WTC11 (cell line): Measurements from ENCODE around the gene NPW. TPM values are rescaled to one million over a fixed set of nuclear protein-coding genes. Genes with fewer than 3 reads are reported as not detected.

Experiments
- ATAC-seq: fragments of 200-7000 bp; cut with Tn5 transposase; 2 replicates; pipeline ENCODE4 v1.10.0; 2021; ENCODE audit warnings: mild to moderate bottlenecking, moderate library complexity
- CTCF ChIA-PET: fragments of 300-600 bp; sonication (Branson Sonifier 250); formaldehyde crosslinking; loops from one replicate; lab custom pipeline; 2021; ENCODE audit warnings: antibody characterized with exemption; lab: Charles Lee
- POLR2A ChIA-PET: fragments of 350-600 bp; sonication (Branson Sonifier 250); formaldehyde crosslinking; loops from one replicate; lab custom pipeline; 2021; ENCODE audit warnings: antibody characterized with exemption; lab: Charles Lee
- DNase-seq: peaks from one replicate; pipeline ENCODE4 v3.0.0; 2021; ENCODE audit warnings: low spot score
- H3K27ac Mint-ChIP-seq: 2 replicates; pipeline ENCODE4 v1.8.0; 2021; ENCODE audit warnings: mixed read lengths
- H3K27me3 Mint-ChIP-seq: 2 replicates; pipeline ENCODE4 v1.8.0; 2021; ENCODE audit warnings: low read depth, mild to moderate bottlenecking, moderate library complexity, mixed read lengths
- H3K36me3 Mint-ChIP-seq: 2 replicates; pipeline ENCODE4 v1.8.0; 2021; ENCODE audit warnings: mixed read lengths
- H3K4me1 Mint-ChIP-seq: 2 replicates; pipeline ENCODE4 v1.8.0; 2022; ENCODE audit warnings: mixed read lengths
- H3K4me3 Mint-ChIP-seq: 2 replicates; pipeline ENCODE4 v1.8.0; 2021; ENCODE audit warnings: mild to moderate bottlenecking, moderate library complexity, mixed read lengths
- H3K9me3 Mint-ChIP-seq: 2 replicates; pipeline ENCODE4 v1.8.0; 2021; ENCODE audit warnings: mixed read lengths
- FOXJ3 ChIP-seq: sonication (generic); formaldehyde crosslinking; IDR thresholded peaks from 2 replicates; pipeline ENCODE4 v1.9.0; 2021; ENCODE audit warnings: missing genetic modification reagents, mild to moderate bottlenecking, borderline replicate concordance
- FOXK1 ChIP-seq: sonication (generic); formaldehyde crosslinking; IDR thresholded peaks from 2 replicates; pipeline ENCODE4 v1.8.0; 2022; ENCODE audit warnings: mild to moderate bottlenecking, moderate library complexity, missing genetic modification reagents
- IRF1 ChIP-seq: sonication (generic); formaldehyde crosslinking; IDR thresholded peaks from 2 replicates; pipeline ENCODE4 v1.8.0; 2023; ENCODE audit warnings: missing genetic modification reagents
- JAZF1 ChIP-seq: fragments of 250-450 bp; sonication (Bioruptor Pico); IDR thresholded peaks from 2 replicates; pipeline ENCODE4 v1.9.0; 2021; ENCODE audit warnings: moderate library complexity, mild to moderate bottlenecking, inconsistent platforms
- MAX ChIP-seq: sonication (generic); formaldehyde crosslinking; IDR thresholded peaks from 2 replicates; pipeline ENCODE4 v1.8.0; 2022; ENCODE audit warnings: mild to moderate bottlenecking, missing genetic modification reagents
- MXD4 ChIP-seq: fragments of 250-450 bp; sonication (Bioruptor Pico); IDR thresholded peaks from 2 replicates; pipeline ENCODE4 v1.8.0; 2021; ENCODE audit warnings: mild to moderate bottlenecking, moderate library complexity, borderline replicate concordance
- ZNF121 ChIP-seq: sonication (generic); formaldehyde crosslinking; IDR thresholded peaks from 2 replicates; pipeline ENCODE4 v1.8.0; 2023; ENCODE audit warnings: missing genetic modification reagents
- ZNF138 ChIP-seq: sonication (generic); formaldehyde crosslinking; conservative IDR thresholded peaks from 2 replicates; pipeline ENCODE4 v1.8.1; 2022; ENCODE audit warnings: mild to moderate bottlenecking, moderate library complexity, missing genetic modification reagents
- ZNF281 ChIP-seq: sonication (generic); formaldehyde crosslinking; IDR thresholded peaks from 2 replicates; pipeline ENCODE4 v1.8.0; 2023; ENCODE audit warnings: mild to moderate bottlenecking, missing genetic modification reagents
- total RNA-seq: library from RNA; stranded (reverse); gene quantifications from 3 replicates; pipeline ENCODE4 v1.2.3, GENCODE V29; 2021
- TF ChIP-seq, protein P1 (sequence below): fragments of 250-450 bp; sonication (Bioruptor Pico); IDR thresholded peaks from 2 replicates; pipeline ENCODE4 v1.9.0; 2021; ENCODE audit warnings: mild to moderate bottlenecking, borderline replicate concordance

The NPW gene
- total RNA-seq, 1 experiment from 2014 or later: 15.2 TPM

GRCh38 chr16:2007081-2007836, 12.3 kb upstream of the NPW start:
- Mint-ChIP-seq H3K27ac (peak overlapping the region; percentile 65; the same call in 1 of the 2 replicates), H3K9me3 (no peaks in the 10 kb centered on the region), H3K36me3 (peaks cover 9% of the 10 kb centered on the region), H3K4me3 (peak overlapping the region; percentile 71), H3K4me1 (peaks cover 39% of the 10 kb centered on the region), H3K27me3 (no peaks in the 10 kb centered on the region)
- no peak for DNase-seq
- CTCF ChIA-PET: interaction anchor here (0.7 to 1.5 kb wide), 2 partner anchors 10 to 15 kb away, joined by 3 read pairs; no protein-coding TSS in a partner anchor
- POLR2A ChIA-PET: no interaction called here
- no peak for TF ChIP-seq JAZF1 (CRISPR knock-in tag)
- no peak for TF ChIP-seq ZNF281 (CRISPR knock-in tag)
- TF ChIP-seq FOXK1 (CRISPR knock-in tag): no peak
- no peak for TF ChIP-seq MAX (CRISPR knock-in tag)
- TF ChIP-seq ZNF121 (CRISPR knock-in tag): no peak
- no peak for ATAC-seq

- Mint-ChIP-seq H3K9me3 (no peaks in the 10 kb centered on the region), H3K27ac (no peak overlapping the region), H3K4me1 (peaks cover 39% of the 10 kb centered on the region), H3K36me3 (peaks cover 5% of the 10 kb centered on the region; the same call in 1 of the 2 replicates), H3K4me3 (peak overlapping the region; percentile 71), H3K27me3 (no peaks in the 10 kb centered on the region)
- POLR2A ChIA-PET: no interaction called here
- CTCF ChIA-PET: interaction anchor here (0.7 to 1.8 kb wide), 3 partner anchors 9 to 82 kb away, joined by 3 to 6 read pairs (median 3); no protein-coding TSS in a partner anchor
- no peak for ATAC-seq
- DNase-seq: no peak
- TF ChIP-seq ZNF138 (CRISPR knock-in tag) (no peak), MXD4 (no peak)
- TF ChIP-seq, protein P1, sequence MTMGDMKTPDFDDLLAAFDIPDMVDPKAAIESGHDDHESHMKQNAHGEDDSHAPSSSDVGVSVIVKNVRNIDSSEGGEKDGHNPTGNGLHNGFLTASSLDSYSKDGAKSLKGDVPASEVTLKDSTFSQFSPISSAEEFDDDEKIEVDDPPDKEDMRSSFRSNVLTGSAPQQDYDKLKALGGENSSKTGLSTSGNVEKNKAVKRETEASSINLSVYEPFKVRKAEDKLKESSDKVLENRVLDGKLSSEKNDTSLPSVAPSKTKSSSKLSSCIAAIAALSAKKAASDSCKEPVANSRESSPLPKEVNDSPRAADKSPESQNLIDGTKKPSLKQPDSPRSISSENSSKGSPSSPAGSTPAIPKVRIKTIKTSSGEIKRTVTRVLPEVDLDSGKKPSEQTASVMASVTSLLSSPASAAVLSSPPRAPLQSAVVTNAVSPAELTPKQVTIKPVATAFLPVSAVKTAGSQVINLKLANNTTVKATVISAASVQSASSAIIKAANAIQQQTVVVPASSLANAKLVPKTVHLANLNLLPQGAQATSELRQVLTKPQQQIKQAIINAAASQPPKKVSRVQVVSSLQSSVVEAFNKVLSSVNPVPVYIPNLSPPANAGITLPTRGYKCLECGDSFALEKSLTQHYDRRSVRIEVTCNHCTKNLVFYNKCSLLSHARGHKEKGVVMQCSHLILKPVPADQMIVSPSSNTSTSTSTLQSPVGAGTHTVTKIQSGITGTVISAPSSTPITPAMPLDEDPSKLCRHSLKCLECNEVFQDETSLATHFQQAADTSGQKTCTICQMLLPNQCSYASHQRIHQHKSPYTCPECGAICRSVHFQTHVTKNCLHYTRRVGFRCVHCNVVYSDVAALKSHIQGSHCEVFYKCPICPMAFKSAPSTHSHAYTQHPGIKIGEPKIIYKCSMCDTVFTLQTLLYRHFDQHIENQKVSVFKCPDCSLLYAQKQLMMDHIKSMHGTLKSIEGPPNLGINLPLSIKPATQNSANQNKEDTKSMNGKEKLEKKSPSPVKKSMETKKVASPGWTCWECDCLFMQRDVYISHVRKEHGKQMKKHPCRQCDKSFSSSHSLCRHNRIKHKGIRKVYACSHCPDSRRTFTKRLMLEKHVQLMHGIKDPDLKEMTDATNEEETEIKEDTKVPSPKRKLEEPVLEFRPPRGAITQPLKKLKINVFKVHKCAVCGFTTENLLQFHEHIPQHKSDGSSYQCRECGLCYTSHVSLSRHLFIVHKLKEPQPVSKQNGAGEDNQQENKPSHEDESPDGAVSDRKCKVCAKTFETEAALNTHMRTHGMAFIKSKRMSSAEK: no peak
Measured at GRCh38 chr16:2008009-2008526, 11.5 kb upstream of the NPW start.

DNA sequence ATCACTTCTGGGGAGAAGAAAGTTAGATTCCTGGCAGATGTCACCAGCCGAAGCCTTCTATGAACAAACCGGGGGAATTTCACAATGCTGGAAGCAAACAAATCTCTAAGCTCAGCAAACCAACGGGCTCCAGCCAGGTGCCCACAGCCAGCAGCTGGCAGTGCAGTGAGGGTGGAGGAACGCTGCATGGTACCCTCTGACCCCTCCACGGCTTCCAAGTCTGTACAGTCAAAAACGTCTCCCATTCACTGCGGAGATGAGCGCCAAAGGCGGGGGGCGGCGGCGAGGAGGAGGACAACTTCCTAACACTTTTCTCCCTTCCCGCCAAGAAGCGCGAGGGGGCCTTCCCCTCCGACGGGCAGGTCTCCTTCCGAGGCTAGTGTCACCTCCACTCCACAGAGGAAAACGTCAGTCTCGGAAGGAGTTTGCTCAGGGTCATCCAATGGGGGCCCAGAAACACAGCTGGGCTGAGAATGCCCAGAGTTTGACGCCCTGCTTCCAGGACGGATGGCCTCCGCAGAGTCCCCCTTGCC, 10.9 kb upstream of the NPW start:
- Mint-ChIP-seq H3K4me3 (peak overlapping the region; percentile 71), H3K9me3 (no peaks in the 10 kb centered on the region), H3K27ac (peak overlapping the region; percentile 4; the same call in 1 of the 2 replicates), H3K4me1 (peaks cover 39% of the 10 kb centered on the region)
- no peak for ATAC-seq
- CTCF ChIA-PET: interaction anchor here (0.6 to 1.8 kb wide), 3 partner anchors 82 to 133 kb away, joined by 3 to 6 read pairs (median 4); no protein-coding TSS in a partner anchor
- no peak for DNase-seq
- no peak for TF ChIP-seq FOXJ3 (CRISPR knock-in tag)
- 0 out of 2 replicates have a peak, but pooled peaks have one; percentile 31 for TF ChIP-seq IRF1
- TF ChIP-seq, all 79 proteins: peak for 1
- POLR2A ChIA-PET: no interaction called here
- H3K27me3 Mint-ChIP-seq: no peaks in the 10 kb centered on the region
- peaks cover 5% of the 10 kb centered on the region; the same call in 1 of the 2 replicates for H3K36me3 Mint-ChIP-seq
